ENCODE data around the gene RAC3.
"Not testable (repeated sequence)": the region's sequence is repeated elsewhere in the genome, so short reads cannot be mapped to it uniquely, and the experiment has no call there.

RAC3 gene

GRCh38 chr17:82037092-82037888 lies 5.8 kb downstream of the RAC3 start, which contains the start of gene DCXR:
TSS of gene DCXR (minus strand) at chr17:82037697. CDS start at chr17:82037682, 15 bp downstream.
- Histone ChIP-seq H2AFZ (ENCODE audit: low read depth) (peak within 1 kb of the TSS; percentile 88), H3K4me1 (ENCODE audit: low read depth, poor library complexity, severe bottlenecking) (peaks cover 14% of the 10 kb centered on the region), H3K27ac (peak within 1 kb of the TSS; percentile 68)

GRCh38 chr17:82037889-82038195 lies 6.4 kb downstream of the RAC3 start:
- H3K4me2 ChIP-seq = peak overlapping the region; percentile 88; the same call in 1 of the 2 replicates
- H4K20me1 ChIP-seq (ENCODE audit: insufficient read depth) = no peaks in the 10 kb centered on the region
- H3K79me2 ChIP-seq (ENCODE audit: insufficient read depth, low read depth) = no peaks in the 10 kb centered on the region; the same call in 1 of the 2 replicates
- H3K4me1 ChIP-seq (ENCODE audit: low read depth, poor library complexity, severe bottlenecking) = peaks cover 14% of the 10 kb centered on the region
- no peaks in the 10 kb centered on the region for H3K27me3 ChIP-seq (ENCODE audit: insufficient read depth, low read depth)
- H3K4me3 ChIP-seq (IDR thresholded peaks at IDR 0.05; ENCODE audit: insufficient read depth, low read depth, low read length) = no peak overlapping the region
- peak overlapping the region; percentile 88; the same call in 1 of the 2 replicates for H2AFZ ChIP-seq (ENCODE audit: low read depth)
- no peaks in the 10 kb centered on the region for H3K36me3 ChIP-seq (ENCODE audit: insufficient read depth)
- no peak for TF ChIP-seq CTCF (conservative IDR thresholded peaks at IDR 0.05; ENCODE audit: low read depth, low read length)
- peak overlapping the region; percentile 68; the same call in 1 of the 2 replicates for H3K27ac ChIP-seq
- no peak overlapping the region for H3K9ac ChIP-seq

More at GRCh38 chr17:82037092-82037888, 5.8 kb downstream of the RAC3 start, which contains the start of gene DCXR:
- Histone ChIP-seq H4K20me1 (ENCODE audit: insufficient read depth) (no peaks in the 10 kb centered on the region), H3K79me2 (ENCODE audit: insufficient read depth, low read depth) (no peaks in the 10 kb centered on the region; the same call in 1 of the 2 replicates), H3K4me2 (peak within 1 kb of the TSS; percentile 88), H3K9ac (peak within 1 kb of the TSS; percentile 67), H3K36me3 (ENCODE audit: insufficient read depth) (no peaks in the 10 kb centered on the region), H3K27me3 (ENCODE audit: insufficient read depth, low read depth) (no peaks in the 10 kb centered on the region), H3K4me3 (IDR thresholded peaks at IDR 0.05; ENCODE audit: insufficient read depth, low read depth, low read length) (peak within 1 kb of the TSS; percentile 50)
- peak; percentile 71 for TF ChIP-seq CTCF (conservative IDR thresholded peaks at IDR 0.05; ENCODE audit: low read depth, low read length)

GRCh38 chr17:82038796-82039409 lies 7.4 kb downstream of the RAC3 start:
- H4K20me1 ChIP-seq (ENCODE audit: insufficient read depth); H3K27ac ChIP-seq; H3K4me3 ChIP-seq (IDR thresholded peaks at IDR 0.05; ENCODE audit: insufficient read depth, low read depth, low read length); H3K4me2 ChIP-seq; H3K36me3 ChIP-seq (ENCODE audit: insufficient read depth); H2AFZ ChIP-seq (ENCODE audit: low read depth); H3K27me3 ChIP-seq (ENCODE audit: insufficient read depth, low read depth); H3K79me2 ChIP-seq (ENCODE audit: insufficient read depth, low read depth); H3K9ac ChIP-seq: not testable (repeated sequence)
- H3K4me1 ChIP-seq (ENCODE audit: low read depth, poor library complexity, severe bottlenecking) = peaks cover 14% of the 10 kb centered on the region

- Histone ChIP-seq H3K27me3 (ENCODE audit: insufficient read depth, low read depth) (no peaks in the 10 kb centered on the region), H3K4me3 (IDR thresholded peaks at IDR 0.05; ENCODE audit: insufficient read depth, low read depth, low read length) (no peak overlapping the region), H3K27ac (no peak overlapping the region), H3K4me1 (ENCODE audit: low read depth, poor library complexity, severe bottlenecking) (peaks cover 14% of the 10 kb centered on the region), H3K4me2 (no peak overlapping the region), H4K20me1 (ENCODE audit: insufficient read depth) (no peaks in the 10 kb centered on the region), H3K9ac (no peak overlapping the region), H3K79me2 (ENCODE audit: insufficient read depth, low read depth) (no peaks in the 10 kb centered on the region; the same call in 1 of the 2 replicates), H3K36me3 (ENCODE audit: insufficient read depth) (no peaks in the 10 kb centered on the region), H2AFZ (ENCODE audit: low read depth) (no peak overlapping the region)
- TF ChIP-seq CTCF (conservative IDR thresholded peaks at IDR 0.05; ENCODE audit: low read depth, low read length) = no peak
Observed at GRCh38 chr17:82039695-82040299, 8.3 kb downstream of the RAC3 start.

All from KMS-11 (cell line).